Measurements from ENCODE around the gene NELFB.

- no peak for TF ChIP-seq CDX4 (CRISPR knock-in tag; IDR thresholded peaks at IDR 0.05; ENCODE audit: borderline replicate concordance)
- TF ChIP-seq CTCF (IDR thresholded peaks at IDR 0.05): no peak
- no peak for TF ChIP-seq FOXP4 (CRISPR knock-in tag; IDR thresholded peaks at IDR 0.05)
- TF ChIP-seq JUN (CRISPR knock-in tag; IDR thresholded peaks at IDR 0.05): no peak
- no peak for TF ChIP-seq USF1 (CRISPR knock-in tag; IDR thresholded peaks at IDR 0.05)
- no peak for TF ChIP-seq IRF2 (CRISPR knock-in tag; IDR thresholded peaks at IDR 0.05; ENCODE audit: borderline replicate concordance, low read depth)
- TF ChIP-seq FOXP1 (CRISPR knock-in tag; IDR thresholded peaks at IDR 0.05; ENCODE audit: borderline replicate concordance): no peak
- no peak for TF ChIP-seq RELA (CRISPR knock-in tag; IDR thresholded peaks at IDR 0.05; ENCODE audit: borderline replicate concordance)
- no peak for TF ChIP-seq ZNF281 (CRISPR knock-in tag; IDR thresholded peaks at IDR 0.05)
- TF ChIP-seq PRDM15 (CRISPR knock-in tag; IDR thresholded peaks at IDR 0.05): no peak
- TF ChIP-seq TCF7 (CRISPR knock-in tag; IDR thresholded peaks at IDR 0.05; ENCODE audit: low read depth): 0 out of 2 replicates have a peak, but pooled peaks have one; percentile 10
- no peak for TF ChIP-seq IRF1 (CRISPR knock-in tag; IDR thresholded peaks at IDR 0.05)
- TF ChIP-seq ATF2 (CRISPR knock-in tag; IDR thresholded peaks at IDR 0.05; ENCODE audit: borderline replicate concordance, low read depth): no peak
Measured at GRCh38 chr9:137225699-137226331, 29.3 kb upstream of the NELFB start.

Measured in WTC11 (cell line).